Suprapubic skin (tissue), 4 donors: Measurements from ENCODE around the gene ALCAM.

Experiments
- CTCF ChIP-seq, 2 donors: fragments of 200-600 bp in 1 of 2; fragments of 450-650 bp in 1 of 2; sonication (generic) in 1 of 2; IDR thresholded peaks; one replicate each; pipeline ENCODE4 v1.5.1; 2016 to 2019; ENCODE audit warnings: antibody characterized with exemption in 2 of 2, mild to moderate bottlenecking in 1 of 2, moderate library complexity in 1 of 2
- POLR2A ChIP-seq, 2 donors: fragments of 450-650 bp; IDR thresholded peaks; one replicate each; pipeline ENCODE4 v1.6.1; 2017; ENCODE audit warnings: antibody characterized with exemption in 2 of 2, mild to moderate bottlenecking in 2 of 2, moderate library complexity in 2 of 2
- POLR2AphosphoS5 ChIP-seq, 3 donors: sonication (generic); formaldehyde crosslinking; IDR thresholded peaks; one replicate each; pipeline ENCODE4 v1.6.1; 2017; ENCODE audit warnings: antibody characterized with exemption in 3 of 3

DNA sequence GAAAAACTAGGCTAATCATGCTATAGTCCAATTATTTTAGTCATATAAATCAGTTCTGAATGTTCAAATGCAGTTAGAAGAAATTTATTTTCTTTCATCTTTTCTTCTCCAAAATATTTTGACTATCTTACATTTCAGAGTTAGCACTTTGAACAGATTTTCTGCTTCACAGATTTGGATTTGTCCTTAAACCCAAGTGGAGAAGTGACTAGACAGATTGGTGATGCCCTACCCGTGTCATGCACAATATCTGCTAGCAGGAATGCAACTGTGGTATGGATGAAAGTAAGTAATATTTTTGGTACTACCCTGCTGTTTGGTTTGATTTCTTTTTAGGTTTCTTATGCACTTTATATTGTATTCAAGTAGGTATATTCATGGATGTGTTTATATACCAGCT lies 178.3 kb downstream of the ALCAM start:
- TF ChIP-seq CTCF (IDR thresholded peaks at IDR 0.05) (no peak), POLR2A (IDR thresholded peaks at IDR 0.05) (no peak), POLR2AphosphoS5 (IDR thresholded peaks at IDR 0.05) (no peak)
